Smooth muscle cell (in vitro differentiated cells): ENCODE measurements around the gene SLC7A14. TPM values are rescaled to one million over a fixed set of nuclear protein-coding genes. Genes with fewer than 3 reads are reported as not detected.

ENCODE experiments used
- DNase-seq: peaks from one replicate; lab custom pipeline; 2025; ENCODE audit not compliant: unreplicated experiment; lab: John Stamatoyannopoulos, UW
- H2AFZ ChIP-seq: fragments of 200-600 bp; sonication (generic); 2 replicates; pipeline ENCODE4 v1.6.0; 2016; ENCODE audit warnings: antibody characterized with exemption, low read depth, mild to moderate bottlenecking
- H3F3A ChIP-seq: fragments of 200-600 bp; sonication (generic); 2 replicates; pipeline ENCODE4 v1.6.0; 2017; ENCODE audit warnings: antibody characterized with exemption, low read depth
- H3K27ac ChIP-seq: fragments of 200-600 bp; sonication (generic); 2 replicates; pipeline ENCODE4 v1.5.1; 2016; ENCODE audit warnings: low read depth, mild to moderate bottlenecking
- H3K27me3 ChIP-seq: fragments of 200-600 bp; sonication (generic); 2 replicates; pipeline ENCODE4 v1.6.1; 2016; ENCODE audit warnings: low read depth, mild to moderate bottlenecking
- H3K36me3 ChIP-seq: fragments of 200-600 bp; sonication (generic); 2 replicates; pipeline ENCODE4 v1.5.1; 2016; ENCODE audit warnings: low read depth
- H3K4me1 ChIP-seq: fragments of 200-600 bp; sonication (generic); 2 replicates; pipeline ENCODE4 v1.5.1; 2016; ENCODE audit warnings: low read depth
- H3K4me2 ChIP-seq: fragments of 200-600 bp; sonication (generic); 2 replicates; pipeline ENCODE4 v1.6.0; 2016; ENCODE audit warnings: mild to moderate bottlenecking
- H3K4me3 ChIP-seq: fragments of 200-600 bp; sonication (generic); 2 replicates; pipeline ENCODE4 v1.5.1; 2016; ENCODE audit warnings: mild to moderate bottlenecking
- H3K79me2 ChIP-seq: fragments of 200-600 bp; sonication (generic); 2 replicates; pipeline ENCODE4 v1.6.0; 2016; ENCODE audit warnings: low read depth, mild to moderate bottlenecking
- H3K9ac ChIP-seq: fragments of 200-600 bp; sonication (generic); 2 replicates; pipeline ENCODE4 v1.6.0; 2016; ENCODE audit warnings: low read depth
- H3K9me3 ChIP-seq: fragments of 200-600 bp; sonication (generic); replicated peaks from 2 replicates; pipeline ENCODE4 v1.5.1; 2016; ENCODE audit warnings: low read depth
- H4K20me1 ChIP-seq: fragments of 200-600 bp; sonication (generic); 2 replicates; pipeline ENCODE4 v1.6.0; 2016; ENCODE audit warnings: low read depth
- CTCF ChIP-seq: fragments of 200-600 bp; sonication (generic); IDR thresholded peaks from 2 replicates; pipeline ENCODE4 v1.5.1; 2017; ENCODE audit warnings: borderline replicate concordance, mild to moderate bottlenecking, antibody characterized with exemption; ENCODE audit not compliant: insufficient read depth, poor library complexity, severe bottlenecking
- WGBS: methylation state at CpG from one replicate; pipeline ENCODE4 v1.1.7; 2016; ENCODE audit warnings: low lambda C conversion rate; 5-methylcytosine and 5-hydroxymethylcytosine counted together
- polyA plus RNA-seq: library from polyadenylated mRNA; unstranded; fragments of >200 nt; fragmentation: Nextera tagmentation; extraction: Ambion mirVana; gene quantifications from 2 replicates; pipeline ENCODE4 v1.2.1, GENCODE V29; 2016
- total RNA-seq: library from RNA; depleted of rRNA; stranded (reverse); fragments of >200 nt; gene quantifications from 2 replicates; pipeline ENCODE4 v1.2.3, GENCODE V29; 2014

SLC7A14 gene
- total and polyA plus RNA-seq, 2 experiments from 2014 or later, result not detected

GRCh38 chr3:170632780-170633179 is 46.9 kb upstream of the SLC7A14 start:
- no peaks in the 10 kb centered on the region for H3K9me3 ChIP-seq
- no peaks in the 10 kb centered on the region for H3K36me3 ChIP-seq
- H3K4me1 ChIP-seq, result peaks cover 16% of the 10 kb centered on the region
- H3K9ac ChIP-seq, result no peak overlapping the region
- H3F3A ChIP-seq, result no peaks in the 10 kb centered on the region
- no peak for DNase-seq
- TF ChIP-seq CTCF, result no peak
- no peak overlapping the region for H3K4me3 ChIP-seq
- H3K4me2 ChIP-seq, result no peak overlapping the region
- H4K20me1 ChIP-seq, result no peaks in the 10 kb centered on the region
- no peak overlapping the region for H2AFZ ChIP-seq
- no peak overlapping the region for H3K27ac ChIP-seq
- no peaks in the 10 kb centered on the region for H3K27me3 ChIP-seq
- WGBS, result 78% methylated on average over 4 of the region's 4 CpGs
- no peaks in the 10 kb centered on the region for H3K79me2 ChIP-seq

GRCh38 chr3:170631755-170632488 is 46.0 kb upstream of the SLC7A14 start:
- Histone ChIP-seq H3K79me2 (no peaks in the 10 kb centered on the region), H3K4me3 (no peak overlapping the region), H4K20me1 (no peaks in the 10 kb centered on the region), H3F3A (no peaks in the 10 kb centered on the region), H3K9me3 (no peaks in the 10 kb centered on the region), H3K27ac (no peak overlapping the region), H3K4me1 (peaks cover 16% of the 10 kb centered on the region), H3K4me2 (no peak overlapping the region), H3K27me3 (no peaks in the 10 kb centered on the region), H3K9ac (no peak overlapping the region), H3K36me3 (no peaks in the 10 kb centered on the region), H2AFZ (no peak overlapping the region)
- no peak for DNase-seq
- 95% methylated on average over 7 of the region's 7 CpGs for WGBS
- TF ChIP-seq CTCF, result no peak

GRCh38 chr3:170623524-170623923 is 37.6 kb upstream of the SLC7A14 start:
- Histone ChIP-seq H3F3A (peaks cover 3% of the 10 kb centered on the region), H3K4me1 (no peaks in the 10 kb centered on the region), H3K9me3 (no peaks in the 10 kb centered on the region), H4K20me1 (no peaks in the 10 kb centered on the region), H3K4me3 (no peak overlapping the region), H3K27me3 (no peaks in the 10 kb centered on the region), H2AFZ (no peak overlapping the region), H3K9ac (no peak overlapping the region), H3K27ac (no peak overlapping the region), H3K36me3 (no peaks in the 10 kb centered on the region), H3K4me2 (no peak overlapping the region), H3K79me2 (no peaks in the 10 kb centered on the region)
- DNase-seq, result no peak
- no peak for TF ChIP-seq CTCF
- WGBS, result 63% methylated on average over 1 of the region's 1 CpG
